IMR-90 (cell line): Measurements from ENCODE around the gene SGK2. TPM values are rescaled to one million over a fixed set of nuclear protein-coding genes. Genes with fewer than 3 reads are reported as not detected.

Source experiments
- ATAC-seq: fragments of 200-7000 bp; cut with Tn5 transposase; 2 replicates; pipeline ENCODE4 v1.9.1; 2020; ENCODE audit warnings: low read depth, mild to moderate bottlenecking, moderate library complexity
- BruUV-seq: library from RNA; stranded (reverse); fragments of 400-500 nt; replicated peaks from 2 replicates; lab custom pipeline; 2021; lab: Mats Ljungman, UMichigan
- CTCF ChIA-PET: fragments of 300-600 bp; formaldehyde crosslinking; extraction: SDS; loops from one replicate; lab custom pipeline; 2021; ENCODE audit warnings: antibody characterized with exemption; lab: Yijun Ruan, JAX
- POLR2A ChIA-PET: fragments of 300-600 bp; sonication (Branson Sonifier 250); formaldehyde crosslinking; loops from one replicate; lab custom pipeline; 2022; ENCODE audit warnings: antibody characterized with exemption; ENCODE audit not compliant: unreplicated experiment; lab: Charles Lee
- DNase-seq: peaks from one replicate; pipeline ENCODE4 v3.0.0; 2013
- H2AFZ ChIP-seq: replicated peaks from 2 replicates; pipeline ENCODE3; 2013; ENCODE audit warnings: low read length, mild to moderate bottlenecking; ENCODE audit not compliant: poor library complexity
- H2AK5ac ChIP-seq: 2 replicates; pipeline ENCODE4 v1.6.1; 2013; ENCODE audit warnings: low read depth, low read length, inconsistent platforms
- H2AK9ac ChIP-seq: replicated peaks from 2 replicates; pipeline ENCODE3; 2013; ENCODE audit warnings: mild to moderate bottlenecking, low read depth, low read length, moderate library complexity; ENCODE audit not compliant: poor library complexity
- H2BK120ac ChIP-seq: 2 replicates; pipeline ENCODE4 v1.6.1; 2013; ENCODE audit warnings: low read depth, low read length, inconsistent platforms
- H2BK15ac ChIP-seq: 3 replicates; pipeline ENCODE4 v1.6.1; 2013; ENCODE audit warnings: low read depth, low read length, inconsistent platforms
- H2BK20ac ChIP-seq: 2 replicates; pipeline ENCODE4 v1.6.1; 2013; ENCODE audit warnings: low read depth, mild to moderate bottlenecking, inconsistent platforms, low read length, moderate library complexity
- H2BK5ac ChIP-seq: 2 replicates; pipeline ENCODE4 v1.6.1; 2013; ENCODE audit warnings: mild to moderate bottlenecking, low read depth, low read length, inconsistent platforms; ENCODE audit not compliant: poor library complexity, severe bottlenecking
- H3K14ac ChIP-seq: replicated peaks from 2 replicates; pipeline ENCODE4 v1.6.1; 2013; ENCODE audit warnings: low read depth, low read length, inconsistent platforms
- H3K18ac ChIP-seq: 2 replicates; pipeline ENCODE4 v1.6.1; 2013; ENCODE audit warnings: low read depth, low read length, control low read depth
- H3K23ac ChIP-seq: 2 replicates; pipeline ENCODE4 v1.6.1; 2013; ENCODE audit warnings: low read depth, low read length, inconsistent platforms
- H3K27ac ChIP-seq: 2 replicates; pipeline ENCODE4 v1.5.1; 2013; ENCODE audit warnings: mild to moderate bottlenecking, control low read depth, low read length; ENCODE audit not compliant: insufficient read depth
- H3K27me3 ChIP-seq: 2 replicates; pipeline ENCODE4 v1.6.1; 2013; ENCODE audit warnings: low read length; ENCODE audit not compliant: control insufficient read depth, insufficient read depth
- H3K36me3 ChIP-seq: 2 replicates; pipeline ENCODE4 v1.6.1; 2013; ENCODE audit warnings: low read length, mixed read lengths; ENCODE audit not compliant: control insufficient read depth, insufficient read depth
- H3K4ac ChIP-seq: 2 replicates; pipeline ENCODE4 v1.6.1; 2013; ENCODE audit warnings: low read depth, low read length, inconsistent platforms
- H3K4me1 ChIP-seq: 2 replicates; pipeline ENCODE4 v1.6.1; 2013; ENCODE audit warnings: low read length, mixed read lengths; ENCODE audit not compliant: control insufficient read depth, insufficient read depth
- H3K4me2 ChIP-seq: 2 replicates; pipeline ENCODE4 v1.6.1; 2013; ENCODE audit warnings: low read depth, mild to moderate bottlenecking, control low read depth, low read length, moderate library complexity
- H3K4me3 ChIP-seq: 2 replicates; pipeline ENCODE4 v1.5.1; 2013; ENCODE audit warnings: low read depth, mild to moderate bottlenecking, control low read depth, low read length, moderate library complexity; ENCODE audit not compliant: insufficient read depth
- H3K56ac ChIP-seq: 2 replicates; pipeline ENCODE4 v1.6.1; 2013; ENCODE audit warnings: low read length, inconsistent platforms; ENCODE audit not compliant: insufficient read depth; ENCODE audit errors: extremely low read depth
- H3K79me1 ChIP-seq, 2 experiments: 2 replicates each; pipeline ENCODE4 v1.6.1; 2013; ENCODE audit warnings: low read length in 2 of 2, inconsistent platforms in 1 of 2, low read depth in 1 of 2
- H3K9ac ChIP-seq: 2 replicates; pipeline ENCODE4 v1.6.1; 2013; ENCODE audit warnings: low read depth, low read length, control low read depth
- H3K9me1 ChIP-seq: 2 replicates; pipeline ENCODE4 v1.6.1; 2013; ENCODE audit warnings: low read length, inconsistent platforms; ENCODE audit not compliant: insufficient read depth
- H3K9me3 ChIP-seq: 2 replicates; pipeline ENCODE4 v1.6.1; 2013; ENCODE audit warnings: low read length; ENCODE audit not compliant: control insufficient read depth, insufficient read depth
- H4K20me1 ChIP-seq: 2 replicates; pipeline ENCODE4 v1.6.1; 2013; ENCODE audit warnings: low read length, inconsistent platforms; ENCODE audit not compliant: insufficient read depth
- H4K5ac ChIP-seq: 2 replicates; pipeline ENCODE4 v1.6.1; 2013; ENCODE audit warnings: mild to moderate bottlenecking, low read depth, low read length, control low read depth
- H4K8ac ChIP-seq, 2 experiments: 2 replicates each; pipeline ENCODE4 v1.6.1; 2013; ENCODE audit warnings: low read depth in 2 of 2, low read length in 2 of 2, control low read depth in 1 of 2, inconsistent platforms in 1 of 2
- H4K91ac ChIP-seq: 2 replicates; pipeline ENCODE4 v1.6.1; 2013; ENCODE audit warnings: low read depth, low read length, inconsistent platforms; ENCODE audit not compliant: insufficient read depth
- CHD1 ChIP-seq: IDR thresholded peaks from 2 replicates; pipeline ENCODE4 v1.6.1; 2012; ENCODE audit warnings: low read depth, low read length, improper control_type of control experiment
- FOS ChIP-seq: fragments of 150-350 bp; IDR thresholded peaks from 2 replicates; pipeline ENCODE4 v1.6.1; 2016; ENCODE audit warnings: low read depth, low read length
- NFE2L2 ChIP-seq: fragments of 150-350 bp; IDR thresholded peaks from 2 replicates; pipeline ENCODE4 v1.6.1; 2016; ENCODE audit warnings: low read depth, mild to moderate bottlenecking, low read length
- POLR2A ChIP-seq: IDR thresholded peaks from 2 replicates; pipeline ENCODE4 v1.6.1; 2012; ENCODE audit warnings: mild to moderate bottlenecking, low read depth, low read length
- WGBS, 2 experiments: methylation state at CpG; one replicate each; pipeline versions ENCODE4 v1.1.5 to v1.1.7; 2013; ENCODE audit warnings: missing lambda C conversion rate in 2 of 2; ENCODE audit not compliant: insufficient read length in 1 of 2; ENCODE audit errors: extremely low coverage in 2 of 2; 5-methylcytosine and 5-hydroxymethylcytosine counted together
- dilution Hi-C: fragments of 300-500 bp; cut with HindIII; formaldehyde crosslinking; loops from one replicate; pipeline ENCODE4 v1.14.3; 2018; ENCODE audit warnings: low sequenced_read_pairs; ENCODE audit not compliant: unreplicated experiment
- in situ Hi-C: fragments of 300-500 bp; cut with MboI; formaldehyde crosslinking; loops from 3 replicates; pipeline ENCODE4 v1.14.3; 2019; ENCODE audit warnings: low sequenced_read_pairs, inconsistent platforms, mixed read lengths
- intact Hi-C: fragments of 100-400 bp; cut with micrococcal nuclease; formaldehyde crosslinking; loops from 2 replicates; pipeline ENCODE4 v1.10.0; 2022
- polyA plus RNA-seq, 3 experiments: library from polyadenylated mRNA; depleted of rRNA; stranded (reverse); fragments of >200 nt; gene quantifications; 2 replicates each; pipeline ENCODE4 v1.2.3, GENCODE V29; 2012; ENCODE audit warnings: low replicate concordance in 1 of 3
- total RNA-seq: library from RNA; depleted of rRNA; stranded (reverse); fragments of >200 nt; gene quantifications from 2 replicates; pipeline ENCODE4 v1.2.3, GENCODE V29; 2012
- TF ChIP-seq, protein P1 (sequence below): conservative IDR thresholded peaks from 2 replicates; pipeline ENCODE4 v1.5.1; 2012; ENCODE audit warnings: mild to moderate bottlenecking, low read depth, low read length, improper control_type of control experiment

SGK2 gene
- total and polyA plus RNA-seq, 2 of the 4 experiments (the other 2 are of a cell fraction) = under 0.01 to 0.10 TPM

DNA sequence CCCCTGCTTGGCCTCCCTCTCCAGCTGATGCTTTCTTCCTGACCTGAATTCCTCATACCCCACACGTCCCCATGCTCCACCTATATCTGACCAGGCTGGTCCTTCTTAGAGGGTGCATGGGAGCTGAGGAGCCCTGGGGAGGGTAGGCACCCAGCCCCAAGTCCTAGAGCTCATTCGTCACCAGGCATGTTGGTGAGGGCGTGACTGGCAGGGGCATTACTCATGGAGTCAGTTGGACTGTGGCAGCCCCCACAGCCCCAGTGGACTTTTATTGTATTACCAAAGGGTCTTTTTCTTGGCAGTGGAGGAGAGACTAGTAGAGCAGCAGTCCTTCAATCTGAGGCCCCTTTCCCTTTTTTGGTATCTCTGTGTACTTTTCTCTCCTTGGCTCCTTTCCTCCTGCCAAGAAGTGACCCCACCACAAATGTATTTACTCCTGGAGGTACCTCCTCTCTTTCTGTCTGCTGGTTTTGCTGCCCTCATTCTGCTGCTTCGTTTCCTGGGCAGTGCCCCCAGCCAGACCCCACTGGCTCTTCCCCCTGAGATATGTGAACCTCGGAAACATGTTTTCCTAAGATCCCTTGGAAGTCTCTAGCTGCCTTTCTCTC is 10.4 kb upstream of the SGK2 start:
- H3K14ac ChIP-seq = no peak overlapping the region
- dilution Hi-C loops (no loop called here), in situ Hi-C loops (no loop called here), intact Hi-C loops (no loop called here)
- no peaks in the 10 kb centered on the region; the same call in 1 of the 2 replicates for H3K27me3 ChIP-seq
- H3K36me3 ChIP-seq = no peaks in the 10 kb centered on the region
- no peaks in the 10 kb centered on the region for H3K79me1 ChIP-seq
- H2BK20ac ChIP-seq = no peak overlapping the region
- H4K91ac ChIP-seq = no peak overlapping the region
- H4K8ac ChIP-seq = no peak overlapping the region
- no peak overlapping the region for H3K56ac ChIP-seq
- ATAC-seq = no peak
- H2BK15ac ChIP-seq = no peak overlapping the region
- no TSS peak for BruUV-seq
- H2BK120ac ChIP-seq = no peak overlapping the region
- H3K23ac ChIP-seq = no peak overlapping the region
- H3K27ac ChIP-seq = no peak overlapping the region
- TF ChIP-seq FOS = no peak
- TF ChIP-seq, protein P1, sequence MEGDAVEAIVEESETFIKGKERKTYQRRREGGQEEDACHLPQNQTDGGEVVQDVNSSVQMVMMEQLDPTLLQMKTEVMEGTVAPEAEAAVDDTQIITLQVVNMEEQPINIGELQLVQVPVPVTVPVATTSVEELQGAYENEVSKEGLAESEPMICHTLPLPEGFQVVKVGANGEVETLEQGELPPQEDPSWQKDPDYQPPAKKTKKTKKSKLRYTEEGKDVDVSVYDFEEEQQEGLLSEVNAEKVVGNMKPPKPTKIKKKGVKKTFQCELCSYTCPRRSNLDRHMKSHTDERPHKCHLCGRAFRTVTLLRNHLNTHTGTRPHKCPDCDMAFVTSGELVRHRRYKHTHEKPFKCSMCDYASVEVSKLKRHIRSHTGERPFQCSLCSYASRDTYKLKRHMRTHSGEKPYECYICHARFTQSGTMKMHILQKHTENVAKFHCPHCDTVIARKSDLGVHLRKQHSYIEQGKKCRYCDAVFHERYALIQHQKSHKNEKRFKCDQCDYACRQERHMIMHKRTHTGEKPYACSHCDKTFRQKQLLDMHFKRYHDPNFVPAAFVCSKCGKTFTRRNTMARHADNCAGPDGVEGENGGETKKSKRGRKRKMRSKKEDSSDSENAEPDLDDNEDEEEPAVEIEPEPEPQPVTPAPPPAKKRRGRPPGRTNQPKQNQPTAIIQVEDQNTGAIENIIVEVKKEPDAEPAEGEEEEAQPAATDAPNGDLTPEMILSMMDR = no peak
- no peak for TF ChIP-seq NFE2L2
- no peak for TF ChIP-seq POLR2A
- no peak for TF ChIP-seq CHD1
- H4K5ac ChIP-seq = no peak overlapping the region
- POLR2A ChIA-PET = no interaction called here
- no peak overlapping the region for H2AFZ ChIP-seq
- no peaks in the 10 kb centered on the region for H3K4me1 ChIP-seq
- DNase-seq = no peak
- H4K20me1 ChIP-seq = no peaks in the 10 kb centered on the region
- H3K4me2 ChIP-seq = no peak overlapping the region
- CTCF ChIA-PET = no interaction called here
- H2AK9ac ChIP-seq = no peak overlapping the region
- no peak overlapping the region for H3K4ac ChIP-seq
- H3K4me3 ChIP-seq = no peak overlapping the region
- no peak overlapping the region for H3K9ac ChIP-seq
- H3K9me1 ChIP-seq = no peaks in the 10 kb centered on the region
- WGBS, 2 experiments = 53% methylated on average over 3 of the region's 5 CpGs; no CpG with 5 or more reads in 1 of the 2 experiments
- no peak overlapping the region for H3K18ac ChIP-seq
- H2AK5ac ChIP-seq = no peak overlapping the region
- peaks cover 6% of the 10 kb centered on the region for H3K9me3 ChIP-seq
- H2BK5ac ChIP-seq = no peak overlapping the region
